C4-2B (cell line): ENCODE results near the gene SPNS2.

Experiments used
- H3K27ac ChIP-seq: fragments of 450-650 bp; 2 replicates; pipeline ENCODE4 v1.5.1; 2017
- CTCF ChIP-seq: fragments of 450-650 bp; conservative IDR thresholded peaks from 2 replicates; pipeline ENCODE4 v1.5.1; 2017; ENCODE audit warnings: mild to moderate bottlenecking
- ZFX ChIP-seq: fragments of 450-650 bp; IDR thresholded peaks from 2 replicates; pipeline ENCODE4 v1.6.1; 2017

The SPNS2 gene

GRCh38 chr17:4532860-4533522 lies 34.3 kb downstream of the SPNS2 start:
- TF ChIP-seq CTCF, result no peak
- TF ChIP-seq ZFX, result no peak
- no peak overlapping the region for H3K27ac ChIP-seq

GRCh38 chr17:4533523-4534504 lies 35.1 kb downstream of the SPNS2 start:
- TF ChIP-seq CTCF (no peak), ZFX (no peak)
- no peak overlapping the region for H3K27ac ChIP-seq

- TF ChIP-seq CTCF, result no peak
- no peak overlapping the region for H3K27ac ChIP-seq
Observed at GRCh38 chr17:4534515-4534914, 35.8 kb downstream of the SPNS2 start.

GRCh38 chr17:4534928-4535666 lies 36.4 kb downstream of the SPNS2 start:
- H3K27ac ChIP-seq, result no peak overlapping the region
- TF ChIP-seq CTCF, result no peak
- no peak for TF ChIP-seq ZFX

GRCh38 chr17:4535667-4536258 lies 37.1 kb downstream of the SPNS2 start:
- H3K27ac ChIP-seq, result no peak overlapping the region
- TF ChIP-seq ZFX, result no peak
- no peak for TF ChIP-seq CTCF

- TF ChIP-seq ZFX (no peak), CTCF (no peak)
- no peak overlapping the region for H3K27ac ChIP-seq
Observed at GRCh38 chr17:4536259-4536741, 37.6 kb downstream of the SPNS2 start.
